Mononuclear cell (primary cell): ENCODE results near the gene ATXN1. TPM values are rescaled to one million over a fixed set of nuclear protein-coding genes. Genes with fewer than 3 reads are reported as not detected.

Experiments
- H3K27me3 ChIP-seq: 2 replicates; pipeline ENCODE4 v1.6.0; 2011; ENCODE audit warnings: low read length, control low read depth; ENCODE audit not compliant: insufficient read depth
- H3K4me1 ChIP-seq: 2 replicates; pipeline ENCODE4 v1.5.1; 2011; ENCODE audit warnings: mild to moderate bottlenecking, low read length, control low read depth; ENCODE audit not compliant: insufficient read depth
- H3K4me3 ChIP-seq: 2 replicates; pipeline ENCODE4 v1.5.1; 2011; ENCODE audit warnings: mild to moderate bottlenecking, low read length, moderate library complexity
- H3K9me3 ChIP-seq: 2 replicates; pipeline ENCODE4 v1.5.1; 2011; ENCODE audit warnings: low read depth, mild to moderate bottlenecking, control low read depth, low read length
- total RNA-seq: library from RNA; depleted of rRNA; stranded (reverse); fragments of >200 nt; gene quantifications from one replicate; pipeline ENCODE4 v1.2.3, GENCODE V29; 2012

Gene ATXN1
- total RNA-seq, 1 donor, result 83.4 TPM

GRCh38 chr6:16427124-16427523, 334.1 kb downstream of the ATXN1 start:
- H3K4me3 ChIP-seq, result no peak overlapping the region
- no peaks in the 10 kb centered on the region for H3K27me3 ChIP-seq
- peaks cover 3% of the 10 kb centered on the region for H3K4me1 ChIP-seq
- no peaks in the 10 kb centered on the region for H3K9me3 ChIP-seq

GRCh38 chr6:16425881-16426615, 335.2 kb downstream of the ATXN1 start:
- no peak overlapping the region for H3K4me3 ChIP-seq
- no peaks in the 10 kb centered on the region for H3K9me3 ChIP-seq
- H3K4me1 ChIP-seq, result peaks cover 8% of the 10 kb centered on the region
- H3K27me3 ChIP-seq, result no peaks in the 10 kb centered on the region

- H3K27me3 ChIP-seq, result no peaks in the 10 kb centered on the region
- no peaks in the 10 kb centered on the region for H3K9me3 ChIP-seq
- no peak overlapping the region for H3K4me3 ChIP-seq
- peaks cover 16% of the 10 kb centered on the region for H3K4me1 ChIP-seq
Measured at GRCh38 chr6:16421462-16421960, 339.7 kb downstream of the ATXN1 start.

GRCh38 chr6:16420715-16421461, 340.4 kb downstream of the ATXN1 start:
- peaks cover 16% of the 10 kb centered on the region for H3K4me1 ChIP-seq
- H3K9me3 ChIP-seq, result no peaks in the 10 kb centered on the region
- no peaks in the 10 kb centered on the region for H3K27me3 ChIP-seq
- H3K4me3 ChIP-seq, result no peak overlapping the region

- Histone ChIP-seq H3K9me3 (no peaks in the 10 kb centered on the region), H3K4me3 (no peak overlapping the region), H3K27me3 (no peaks in the 10 kb centered on the region), H3K4me1 (peaks cover 16% of the 10 kb centered on the region)
Measured at GRCh38 chr6:16420337-16420714, 340.9 kb downstream of the ATXN1 start.

- Histone ChIP-seq H3K4me3 (no peak overlapping the region), H3K9me3 (no peaks in the 10 kb centered on the region), H3K27me3 (no peaks in the 10 kb centered on the region), H3K4me1 (peaks cover 16% of the 10 kb centered on the region)
Measured at GRCh38 chr6:16419636-16420336, 341.5 kb downstream of the ATXN1 start.

- H3K27me3 ChIP-seq, result no peaks in the 10 kb centered on the region
- no peak overlapping the region for H3K4me3 ChIP-seq
- peaks cover 16% of the 10 kb centered on the region for H3K4me1 ChIP-seq
- no peaks in the 10 kb centered on the region for H3K9me3 ChIP-seq
Measured at GRCh38 chr6:16418151-16418550, 343.1 kb downstream of the ATXN1 start.

- Histone ChIP-seq H3K4me3 (no peak overlapping the region), H3K9me3 (no peaks in the 10 kb centered on the region), H3K4me1 (peaks cover 13% of the 10 kb centered on the region), H3K27me3 (no peaks in the 10 kb centered on the region)
Measured at GRCh38 chr6:16415677-16416076, 345.6 kb downstream of the ATXN1 start.

GRCh38 chr6:16414205-16414604, 347.1 kb downstream of the ATXN1 start:
- Histone ChIP-seq H3K4me1 (peaks cover 6% of the 10 kb centered on the region), H3K4me3 (no peak overlapping the region), H3K9me3 (no peaks in the 10 kb centered on the region), H3K27me3 (no peaks in the 10 kb centered on the region)

GRCh38 chr6:16413399-16413798, 347.9 kb downstream of the ATXN1 start:
- Histone ChIP-seq H3K4me1 (peaks cover 6% of the 10 kb centered on the region), H3K4me3 (no peak overlapping the region), H3K27me3 (no peaks in the 10 kb centered on the region), H3K9me3 (no peaks in the 10 kb centered on the region)

- Histone ChIP-seq H3K27me3 (no peaks in the 10 kb centered on the region), H3K4me3 (no peak overlapping the region), H3K9me3 (no peaks in the 10 kb centered on the region), H3K4me1 (peaks cover 6% of the 10 kb centered on the region)
Measured at GRCh38 chr6:16412982-16413381, 348.3 kb downstream of the ATXN1 start.

- Histone ChIP-seq H3K9me3 (no peaks in the 10 kb centered on the region), H3K4me3 (no peak overlapping the region), H3K27me3 (no peaks in the 10 kb centered on the region), H3K4me1 (peaks cover 11% of the 10 kb centered on the region)
Measured at GRCh38 chr6:16412171-16412570, 349.1 kb downstream of the ATXN1 start.

- peaks cover 28% of the 10 kb centered on the region for H3K4me1 ChIP-seq
- H3K27me3 ChIP-seq, result no peaks in the 10 kb centered on the region
- H3K9me3 ChIP-seq, result no peaks in the 10 kb centered on the region
- no peak overlapping the region for H3K4me3 ChIP-seq
Measured at GRCh38 chr6:16409531-16410441, 351.5 kb downstream of the ATXN1 start.

- peaks cover 31% of the 10 kb centered on the region for H3K4me1 ChIP-seq
- no peaks in the 10 kb centered on the region for H3K27me3 ChIP-seq
- no peak overlapping the region for H3K4me3 ChIP-seq
- no peaks in the 10 kb centered on the region for H3K9me3 ChIP-seq
Measured at GRCh38 chr6:16408766-16409165, 352.5 kb downstream of the ATXN1 start.
